GM12891 (cell line): ENCODE data around the gene TMEM139.

Experiments
- POLR2A ChIP-seq: IDR thresholded peaks from 2 replicates; pipeline ENCODE4 v1.6.1; 2011; ENCODE audit warnings: low read depth, low read length, control low read depth
- POLR2AphosphoS5 ChIP-seq: IDR thresholded peaks from 2 replicates; pipeline ENCODE4 v1.6.1; 2011; ENCODE audit warnings: low read depth, low read length, control low read depth

- no peak for TF ChIP-seq POLR2A
- TF ChIP-seq POLR2AphosphoS5, result no peak
Observed at GRCh38 chr7:143244321-143244720, 40.4 kb upstream of the TMEM139 start.
